Activated CD4-positive, alpha-beta T cell treated with anti-CD3 and anti-CD28 coated beads, Interleukin-2, Interleukin-6, amounts not matched to agents 100 ng/mL and 50 ng/mL, durations not matched to agents 16 hours and 8 hours (primary cell): ENCODE results near the gene SRRD.

Source experiments
- DNase-seq: peaks from one replicate; pipeline ENCODE4 v3.0.0-alpha.2; 2020

The SRRD gene

DNA sequence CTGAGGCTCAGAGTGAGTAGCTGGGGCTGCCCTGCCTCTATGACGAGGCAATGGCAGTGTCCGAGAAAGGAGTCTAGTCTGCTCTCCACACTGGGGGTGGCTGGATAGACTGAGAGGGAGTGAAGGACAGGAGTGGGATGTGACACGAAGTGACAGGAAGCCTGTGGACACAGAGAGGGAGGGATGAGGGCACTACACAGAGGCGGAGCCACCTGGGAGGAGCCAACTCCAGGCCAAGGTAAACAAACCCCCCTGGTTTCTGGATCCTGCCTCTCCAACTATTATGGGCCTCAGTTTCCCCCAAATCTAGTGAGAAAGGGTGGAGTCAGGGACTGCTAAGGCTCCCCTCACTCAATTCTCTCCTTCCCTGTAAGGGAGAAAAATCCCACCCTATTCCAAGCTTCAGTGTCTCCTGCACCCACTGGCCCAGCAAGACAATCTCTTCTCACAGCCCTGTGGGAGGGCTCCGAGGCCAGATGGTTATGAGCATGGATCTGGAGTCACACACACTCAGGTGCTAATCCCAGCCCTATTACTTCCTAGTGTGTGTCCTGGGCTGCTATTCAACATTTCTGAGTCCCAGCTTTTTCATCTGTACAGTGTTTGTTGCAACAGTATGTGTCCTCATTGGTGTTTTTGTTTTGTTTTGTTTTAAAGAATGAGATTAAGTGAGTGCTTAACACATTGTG, 29.7 kb upstream of the SRRD start:
- DNase-seq: no peak

DNA sequence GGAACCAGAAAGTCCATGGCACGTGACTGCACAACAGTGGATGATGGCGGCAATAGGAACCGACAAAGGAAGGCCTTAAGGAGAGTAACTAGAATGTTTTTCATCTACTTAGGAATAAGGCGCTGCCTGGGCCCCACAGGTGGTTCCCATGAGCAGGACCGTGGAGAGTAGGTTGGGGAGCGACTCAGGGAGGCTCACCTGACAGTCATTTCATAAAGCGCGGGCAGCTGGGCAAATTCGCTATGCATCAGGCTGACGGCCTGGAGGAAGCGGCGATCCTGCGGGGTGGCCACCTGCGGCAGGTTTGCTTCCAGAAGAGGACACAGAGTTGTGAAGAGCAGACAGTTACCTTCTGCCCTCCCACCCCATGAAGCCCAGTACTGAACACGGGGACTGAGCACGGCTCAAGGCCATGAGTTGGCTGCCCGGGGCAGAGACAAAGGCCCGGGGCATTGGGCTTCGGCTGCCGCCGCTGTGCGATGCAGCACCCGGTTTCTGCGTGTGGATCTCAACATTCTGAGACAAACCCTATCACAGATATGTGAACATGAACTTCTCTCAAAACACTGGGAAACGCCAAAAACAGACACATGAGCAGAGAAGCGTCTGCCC, 25.9 kb upstream of the SRRD start:
- no peak for DNase-seq

DNA sequence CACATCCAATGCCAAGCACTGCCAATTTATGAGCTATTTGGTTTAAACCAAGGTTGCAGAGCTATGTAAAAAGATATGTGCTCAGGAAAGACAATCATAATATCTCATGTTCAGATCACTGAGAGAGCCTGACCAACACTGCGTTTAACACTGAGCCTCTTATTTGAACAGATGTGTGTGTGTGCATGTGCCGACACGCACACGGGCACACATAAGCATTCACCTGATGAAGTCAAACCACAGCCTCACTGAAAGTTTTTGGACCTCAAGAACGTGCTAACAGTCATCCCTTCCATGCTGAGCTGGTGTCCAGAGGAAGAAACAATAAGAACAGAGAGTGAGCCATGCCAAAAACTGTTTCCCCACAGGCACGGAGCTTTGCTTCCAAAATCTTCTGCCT, 23.5 kb upstream of the SRRD start:
- no peak for DNase-seq

DNA sequence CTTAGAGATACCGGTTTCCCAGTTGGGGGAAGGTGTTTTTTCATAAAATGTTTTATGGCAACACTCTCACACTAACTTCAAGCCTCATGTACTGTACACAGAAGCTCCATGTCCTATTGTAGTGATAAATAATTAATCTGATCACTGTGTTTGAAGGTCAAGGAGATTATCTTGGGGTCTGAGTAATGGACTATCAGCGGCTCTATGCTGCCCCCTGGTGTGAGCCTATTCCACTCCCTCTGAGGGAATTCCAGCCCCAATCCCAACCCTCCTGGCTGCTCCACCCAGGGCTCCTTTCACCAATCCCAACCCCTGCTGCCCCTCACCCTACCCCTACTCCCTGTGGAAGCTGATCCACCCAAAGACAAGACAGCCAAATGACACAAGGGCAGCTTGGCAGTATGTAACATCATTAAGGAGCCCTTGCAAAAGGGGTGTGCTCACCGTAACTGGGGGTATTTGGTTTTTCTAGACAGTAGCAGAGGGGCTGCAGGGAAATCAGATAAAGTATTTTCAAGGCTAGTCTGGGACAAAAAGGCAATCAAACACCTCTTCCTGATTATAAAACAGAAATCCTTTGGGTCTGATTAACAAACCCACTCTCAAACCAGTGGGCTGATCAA, 22.4 kb upstream of the SRRD start:
- DNase-seq: peak; percentile 40

DNA sequence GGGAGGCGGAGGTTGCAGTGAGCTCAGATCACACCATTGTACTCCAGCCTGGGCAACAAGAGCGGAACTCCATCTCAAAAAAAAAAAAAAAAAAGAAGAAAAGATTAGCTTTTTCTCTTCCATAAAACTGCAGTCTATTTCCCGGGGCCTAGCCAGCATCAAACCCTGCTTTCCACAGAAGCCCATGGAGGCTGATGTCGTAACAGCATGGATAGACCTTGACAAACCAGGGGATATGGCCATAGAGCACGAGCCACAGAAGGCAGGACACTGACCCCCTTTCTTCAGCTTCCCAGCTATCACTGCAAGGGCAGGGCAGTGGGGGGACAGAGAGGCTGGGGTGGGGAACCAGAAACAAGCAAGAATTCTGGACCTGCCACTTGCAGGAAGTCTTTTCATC, 21.6 kb upstream of the SRRD start:
- DNase-seq: no peak

DNA sequence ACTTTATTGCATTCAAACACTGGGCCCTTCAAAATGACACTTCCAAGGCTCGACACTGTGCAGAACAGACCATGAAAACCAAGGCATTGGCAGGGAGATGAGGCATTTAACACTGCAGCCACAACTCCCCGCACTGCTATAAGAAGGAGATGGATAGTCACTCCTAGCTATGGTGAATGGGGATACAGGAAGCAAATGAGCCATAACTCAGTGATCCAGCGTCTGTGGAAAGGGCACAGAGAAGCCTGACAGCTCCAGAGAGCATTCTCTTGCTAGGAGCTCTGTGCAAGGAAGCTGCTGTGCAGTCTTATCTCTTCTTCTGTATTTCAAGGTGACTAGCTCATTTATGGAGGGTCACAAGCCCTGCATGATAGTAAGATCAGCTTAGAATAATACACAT, 21.0 kb upstream of the SRRD start:
- no peak for DNase-seq

DNA sequence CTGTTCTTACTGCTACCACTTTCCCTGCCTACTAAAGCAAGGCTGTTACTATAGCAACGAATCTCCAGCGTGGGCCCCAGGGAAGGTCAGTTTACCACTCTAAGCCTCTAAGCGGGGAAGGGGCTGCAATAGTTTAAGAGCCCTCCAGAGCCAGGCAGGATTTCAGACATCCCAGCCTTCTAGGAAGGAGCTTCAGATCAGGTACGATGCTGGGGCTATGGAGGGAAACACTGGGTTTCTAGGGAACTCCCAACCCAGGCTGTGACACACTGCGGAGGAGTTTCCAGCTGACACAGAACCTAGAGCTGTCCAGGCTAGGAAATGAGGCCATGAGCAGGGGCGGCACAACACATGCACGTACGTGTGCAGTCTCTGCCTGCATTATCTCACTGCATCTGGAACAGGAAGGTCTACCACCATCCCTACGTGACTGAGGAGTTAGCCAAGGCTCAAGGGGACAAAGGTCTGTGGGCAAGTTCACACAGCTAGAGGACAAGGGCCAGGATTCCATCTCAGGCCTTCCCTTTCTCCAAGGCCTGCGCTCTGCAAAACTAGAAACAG, 20.5 kb upstream of the SRRD start:
- DNase-seq: no peak

DNA sequence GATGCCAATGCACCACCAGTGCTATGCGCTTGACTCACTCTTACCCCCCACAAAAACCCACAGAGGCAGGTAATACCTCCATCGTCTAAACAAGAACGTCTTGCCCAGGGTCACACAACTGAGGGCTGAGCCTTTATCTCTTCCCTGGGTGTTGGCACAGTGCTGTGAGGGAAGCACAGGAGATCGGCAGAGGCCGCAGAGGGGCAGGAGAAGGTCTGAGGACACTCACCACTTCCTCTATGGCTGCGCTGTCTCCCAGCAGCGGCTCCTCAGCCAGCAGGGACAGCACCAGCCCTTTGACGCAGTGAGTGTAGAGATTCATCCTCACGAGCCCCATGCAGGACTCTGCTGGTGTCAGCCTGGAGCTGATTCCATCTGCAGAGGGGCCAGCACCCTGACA, 20.0 kb upstream of the SRRD start:
- no peak for DNase-seq

DNA sequence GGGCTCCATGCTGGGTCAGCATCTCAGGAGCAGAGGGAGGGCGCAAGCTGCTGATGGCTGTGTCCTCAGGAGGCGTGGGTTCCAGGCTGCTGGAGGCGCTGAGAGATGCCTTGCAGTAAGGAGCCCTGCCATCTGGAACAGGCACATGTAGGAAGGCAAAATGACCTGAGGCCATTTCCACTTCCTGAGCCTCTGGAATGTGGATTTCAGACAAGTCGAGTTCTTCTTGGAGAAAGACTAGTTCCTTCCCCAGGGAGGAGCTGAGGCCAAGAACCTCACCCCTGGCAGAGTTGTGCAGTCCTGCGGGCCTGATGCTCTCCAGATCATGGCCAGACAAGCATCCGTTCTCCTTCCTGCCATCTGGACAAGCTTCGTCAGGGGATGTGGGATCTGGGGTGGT, 19.4 kb upstream of the SRRD start:
- DNase-seq: no peak

DNA sequence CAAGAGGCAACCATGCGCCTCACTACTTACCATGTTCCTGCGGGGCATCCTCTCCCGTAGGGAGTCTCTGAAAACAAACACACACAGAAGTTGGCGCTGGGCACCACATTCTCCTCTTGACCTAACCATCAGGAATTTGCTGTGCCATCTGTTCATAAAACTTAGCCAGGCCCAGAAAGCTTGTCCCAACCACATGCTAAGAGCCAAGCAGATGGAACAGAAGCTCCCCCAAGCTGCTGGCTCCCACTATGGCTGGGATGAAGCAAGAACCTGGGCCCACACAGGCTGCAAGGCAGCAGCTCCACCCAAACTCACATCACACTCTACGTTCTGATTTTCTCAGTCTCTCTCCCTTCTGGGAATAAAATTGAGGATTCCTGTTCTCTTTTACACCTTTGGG, 17.5 kb upstream of the SRRD start:
- no peak for DNase-seq

DNA sequence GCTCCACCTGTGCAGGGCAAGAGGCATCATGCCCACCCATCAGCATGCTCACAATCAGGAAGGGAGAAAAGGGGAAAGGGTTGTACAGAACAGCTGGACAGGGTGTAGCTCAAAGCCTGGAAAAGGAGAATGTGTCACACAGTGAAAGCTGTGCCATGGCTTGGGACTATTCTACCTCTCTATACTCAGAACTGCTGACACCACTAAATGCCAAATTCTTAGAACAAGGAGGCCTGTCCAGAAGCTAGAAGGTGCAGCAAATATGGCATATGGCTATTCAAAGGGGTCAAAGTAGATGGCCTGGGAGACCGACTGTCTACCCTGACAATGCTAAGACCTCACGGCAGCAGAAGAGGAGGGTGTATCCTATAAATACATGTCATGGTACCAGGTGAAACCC, 12.9 kb upstream of the SRRD start:
- no peak for DNase-seq

DNA sequence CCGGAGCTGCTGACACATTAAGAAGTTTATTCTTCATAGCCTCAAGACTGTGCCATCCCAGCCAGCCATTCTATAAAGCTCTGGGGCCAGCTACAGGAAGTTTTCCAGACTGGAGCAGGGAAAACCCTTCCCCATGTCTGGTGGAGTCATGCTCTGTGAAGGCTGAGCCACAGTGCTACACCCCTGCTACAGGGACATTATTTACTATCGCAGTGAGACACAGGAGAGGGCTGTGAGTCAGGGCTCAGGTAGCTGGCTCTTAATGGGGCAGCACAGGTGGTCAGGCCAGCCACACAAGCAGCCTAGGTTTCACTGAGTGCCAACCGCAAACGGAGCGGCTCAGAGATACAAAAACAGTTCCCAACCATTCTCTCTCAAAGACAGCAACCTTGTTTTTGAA, 12.2 kb upstream of the SRRD start:
- DNase-seq: no peak

DNA sequence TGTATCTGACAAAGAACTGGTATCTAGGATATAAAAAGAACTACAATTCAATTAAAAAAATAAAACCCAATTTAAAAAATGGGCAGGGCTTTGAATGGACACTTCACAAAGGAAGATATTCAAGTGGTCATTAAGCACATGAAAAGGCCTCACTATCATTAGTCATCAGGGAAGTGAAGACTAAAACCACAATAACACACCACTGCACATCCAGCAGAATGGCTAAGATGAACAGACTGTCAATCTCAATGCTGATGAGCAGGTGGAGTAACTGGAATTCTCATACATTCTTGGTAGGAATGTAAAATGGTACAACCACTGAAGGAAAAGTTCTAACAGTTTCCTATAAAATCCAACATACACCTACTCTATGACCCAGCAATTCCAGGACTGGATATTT, 9.0 kb upstream of the SRRD start:
- DNase-seq: no peak

DNA sequence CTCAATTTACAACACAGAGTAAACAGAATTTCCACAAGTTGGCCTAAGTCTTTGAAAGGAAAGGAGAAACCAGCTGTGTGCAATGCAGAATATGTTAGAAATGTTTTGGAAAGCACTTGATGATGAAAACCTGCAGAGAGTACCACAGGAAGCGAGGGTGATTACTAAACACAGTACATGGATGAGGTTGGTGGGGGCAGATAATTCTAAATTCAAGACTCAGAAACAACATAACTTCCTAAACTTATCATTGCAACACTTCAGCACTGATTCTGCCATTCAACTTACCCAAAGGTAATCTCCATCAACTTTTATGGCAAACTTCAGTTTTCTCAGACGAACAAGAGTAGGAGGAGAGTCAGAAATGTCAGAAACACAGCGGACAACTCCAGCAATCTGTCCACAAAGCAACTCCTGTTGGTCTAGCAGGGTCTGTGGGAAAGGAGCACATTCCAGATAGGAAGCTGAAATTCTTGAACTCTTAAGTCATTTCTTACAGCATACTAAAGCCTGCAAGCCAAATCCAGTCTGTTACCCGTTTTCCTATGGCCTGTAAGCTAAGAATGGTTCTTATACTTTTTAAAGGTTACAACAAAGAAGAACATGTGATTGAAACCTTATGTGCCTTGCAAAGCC, 6.9 kb upstream of the SRRD start:
- DNase-seq: peak; percentile 64

DNA sequence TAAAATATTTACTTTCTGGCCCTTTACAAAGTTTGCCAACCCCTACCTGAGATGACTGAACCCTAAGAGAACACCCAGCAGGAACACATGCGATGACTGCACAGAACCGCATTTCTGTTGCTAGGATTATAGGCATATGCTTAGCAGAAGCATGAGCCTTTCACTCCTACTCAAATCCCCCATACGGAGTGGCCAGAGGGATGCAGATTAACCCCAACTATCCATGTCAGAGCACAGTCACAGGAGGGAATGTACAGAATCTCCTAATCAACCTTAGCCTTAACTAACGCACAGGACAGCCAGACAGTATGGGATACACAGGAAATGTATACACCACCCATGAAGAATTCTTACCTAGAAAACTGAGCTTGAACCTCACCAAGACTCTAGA, 6.3 kb upstream of the SRRD start:
- DNase-seq: peak; percentile 17

DNA sequence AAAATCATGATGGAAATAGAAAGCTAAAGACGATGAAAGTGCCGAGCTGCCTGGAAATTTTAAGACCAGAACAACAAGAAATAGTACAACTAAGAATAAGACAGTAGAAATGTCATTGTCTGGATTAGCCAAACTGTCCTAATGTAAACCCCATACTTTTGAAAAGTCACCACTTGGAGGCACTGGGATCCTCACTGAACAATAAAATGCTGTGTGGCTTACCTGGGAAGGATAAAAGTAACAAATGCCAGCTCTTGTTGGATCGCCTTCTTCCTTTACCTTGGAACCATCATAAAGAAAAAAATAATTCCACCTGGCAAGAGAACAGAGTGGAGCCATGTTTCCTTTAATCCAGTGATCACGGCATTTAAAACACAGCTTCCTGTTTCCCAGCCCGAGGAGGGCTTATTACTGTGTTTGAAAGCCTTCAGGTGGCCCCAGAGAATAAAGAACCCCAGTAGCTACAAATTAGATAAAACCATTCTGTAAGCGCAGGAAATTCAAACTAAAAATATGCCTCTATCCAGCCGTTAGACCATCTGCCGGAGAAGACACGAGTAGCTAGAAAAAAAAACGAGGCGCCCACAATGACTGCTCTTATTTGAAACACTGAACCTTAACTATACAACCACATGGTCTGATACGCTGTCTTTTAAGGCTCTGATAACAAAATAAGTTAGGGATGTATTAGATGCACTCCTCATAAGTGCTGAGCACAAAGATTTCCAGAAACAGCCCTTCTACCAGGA, 4.5 kb upstream of the SRRD start:
- no peak for DNase-seq

DNA sequence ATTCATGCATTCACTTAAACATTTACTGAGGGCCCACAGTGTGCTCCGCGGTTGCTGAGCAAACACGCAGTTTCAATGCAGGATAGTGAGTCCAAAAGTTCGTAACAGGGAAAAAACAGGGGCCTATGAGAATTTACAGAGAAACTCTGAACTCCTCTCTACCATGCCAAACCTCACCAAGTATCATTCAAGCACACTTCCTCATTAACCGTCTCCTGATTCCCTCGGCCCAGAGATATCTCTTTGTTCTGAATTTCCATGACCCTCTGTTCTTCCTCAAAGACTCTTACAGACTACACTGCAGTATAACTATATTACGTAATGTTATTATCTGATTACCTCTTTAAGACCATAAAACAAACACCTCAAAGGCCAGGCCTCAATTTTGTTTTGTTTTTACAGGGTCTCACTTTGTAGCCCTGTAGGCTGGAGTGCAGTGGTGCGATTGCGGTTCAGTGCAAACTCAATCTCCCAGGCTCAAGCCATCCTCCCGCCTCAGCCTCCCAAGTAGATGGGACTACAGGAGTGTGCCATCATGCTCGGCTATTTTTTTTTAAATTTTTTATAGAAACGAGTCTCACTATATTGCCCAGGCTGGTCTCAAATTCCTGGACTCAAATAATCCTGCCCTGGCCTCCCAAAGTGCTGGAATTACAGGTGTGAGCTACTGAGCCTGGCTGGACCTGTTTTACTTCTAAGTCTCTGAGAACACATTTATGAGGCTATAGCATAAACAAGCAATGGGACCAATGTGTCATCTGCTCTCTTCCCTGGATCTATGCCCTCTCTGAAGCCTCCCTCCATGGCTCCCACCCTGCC, 3.7 kb upstream of the SRRD start:
- DNase-seq: peak; percentile 25

DNA sequence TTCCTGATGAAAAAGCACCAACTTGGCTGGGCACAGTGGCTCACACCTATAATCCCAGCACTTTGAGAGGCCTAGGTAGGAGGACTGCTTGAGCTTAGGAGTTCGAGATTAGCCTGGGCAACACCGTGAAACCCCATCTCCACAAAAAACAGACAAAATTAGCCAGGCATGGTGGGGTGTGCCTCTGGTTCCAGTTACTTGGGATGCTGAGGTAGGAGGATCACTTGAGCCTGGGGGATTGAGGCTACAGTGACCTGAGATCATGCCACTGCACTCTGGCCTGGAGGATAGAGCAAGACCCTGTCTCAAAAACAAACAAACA, 3.1 kb upstream of the SRRD start:
- DNase-seq: no peak

DNA sequence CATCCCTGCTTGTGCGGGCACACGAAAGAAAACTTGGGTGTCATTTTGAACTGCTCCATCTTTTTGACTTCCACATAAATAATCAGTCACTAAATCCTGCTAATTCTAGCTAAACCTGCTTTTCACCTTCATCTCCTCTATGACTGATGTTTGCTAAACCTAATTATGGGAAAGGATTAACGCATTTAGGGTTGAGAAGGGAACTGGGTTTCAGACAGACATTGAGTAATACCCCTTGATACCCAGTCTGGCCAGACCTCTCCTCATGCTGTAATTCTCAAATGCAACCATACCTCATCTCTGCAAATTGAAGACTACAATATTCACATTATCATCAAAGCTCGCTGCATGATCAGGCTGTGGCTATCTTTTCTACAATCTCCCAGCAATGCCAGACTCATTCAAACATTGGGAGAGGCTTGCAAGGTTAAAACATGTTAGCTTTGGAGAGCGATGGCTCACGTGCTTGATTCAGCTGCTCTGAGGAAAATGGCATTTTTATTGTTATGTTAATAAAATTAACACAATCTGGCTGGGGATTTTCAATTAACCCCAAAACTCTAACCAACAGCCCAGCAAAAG, 2.5 kb upstream of the SRRD start:
- no peak for DNase-seq

DNA sequence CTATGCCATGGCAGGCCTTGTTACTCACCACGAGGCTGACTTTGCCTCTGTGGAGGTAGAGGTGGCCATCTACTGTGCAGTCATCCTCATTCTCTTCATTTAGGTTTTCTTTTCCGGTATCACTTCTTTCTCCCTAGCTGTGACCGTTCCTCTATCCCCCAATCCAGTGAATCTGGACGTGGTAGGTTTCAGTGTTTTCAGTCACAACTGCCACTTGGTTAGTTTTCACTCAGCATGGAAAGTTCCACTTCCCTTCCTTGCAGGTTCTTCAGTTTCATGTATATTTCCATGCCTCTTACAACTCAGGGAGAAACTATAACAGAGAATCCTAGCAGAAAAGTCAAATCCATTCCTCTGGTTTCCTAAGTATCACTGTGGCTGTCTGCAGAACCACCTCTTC, 2.0 kb upstream of the SRRD start:
- peak; percentile 56 for DNase-seq

DNA sequence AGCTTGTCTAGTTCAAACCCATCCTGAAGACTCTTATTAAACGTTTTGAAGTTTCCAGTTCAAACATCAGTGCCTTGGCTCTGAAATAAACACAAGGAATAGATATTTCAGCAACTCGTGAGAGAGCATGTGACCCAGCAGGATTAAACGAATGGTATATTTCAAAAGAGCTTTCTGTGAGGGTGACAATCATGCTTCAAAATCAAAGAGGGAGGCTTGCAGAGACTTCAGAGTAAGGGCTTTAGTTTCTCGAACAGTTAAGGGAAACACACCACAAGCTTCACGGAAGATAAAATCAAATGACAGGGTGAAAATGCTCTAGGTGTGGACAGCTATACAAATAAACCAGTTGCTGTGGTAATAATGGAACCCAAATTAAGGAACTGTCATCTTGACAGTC, 1.5 kb upstream of the SRRD start:
- peak; percentile 27 for DNase-seq

DNA sequence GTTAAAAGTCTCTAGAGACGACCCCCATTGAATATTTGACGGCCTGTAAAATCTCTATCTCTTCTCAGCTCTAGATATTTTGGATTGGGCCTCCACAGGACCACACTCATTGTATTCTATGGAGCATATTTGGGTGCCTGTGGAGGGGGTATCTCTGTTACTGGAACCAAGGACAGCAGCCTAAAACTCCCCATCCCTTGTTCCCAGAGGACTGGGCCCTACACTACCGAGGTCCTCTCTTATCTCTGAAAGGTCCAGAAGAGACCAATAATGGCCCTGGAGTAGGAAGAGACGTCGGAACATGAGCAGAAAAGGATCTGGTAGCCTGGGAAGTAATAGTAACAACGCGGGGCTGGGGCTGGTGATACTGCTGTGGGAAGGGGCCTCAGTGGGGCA, 636 bp upstream of the SRRD start:
- DNase-seq: no peak
